Activated naive CD4-positive, alpha-beta T cell treated with anti-CD3 and anti-CD28 coated beads for 36 hours (primary cell): ENCODE results near the gene MECR. TPM values are rescaled to one million over a fixed set of nuclear protein-coding genes. Genes with fewer than 3 reads are reported as not detected.
A peak's percentile ranks its signal among the peaks of the same experiment; 100 is the strongest.

ENCODE experiments used
- CTCF ChIA-PET: fragments of 350-600 bp; sonication (Branson Sonifier 250); formaldehyde crosslinking; loops from one replicate; lab custom pipeline; 2021; ENCODE audit warnings: antibody characterized with exemption; lab: Charles Lee
- DNase-seq: peaks from one replicate; pipeline ENCODE4 v3.0.0-alpha.2; 2020
- H3K27ac Mint-ChIP-seq: one replicate; pipeline ENCODE4 v1.8.0; 2021; ENCODE audit warnings: mild to moderate bottlenecking, mixed read lengths
- H3K27me3 Mint-ChIP-seq: one replicate; pipeline ENCODE4 v1.8.0; 2021; ENCODE audit warnings: low read depth, mixed read lengths
- H3K36me3 Mint-ChIP-seq: one replicate; pipeline ENCODE4 v1.8.0; 2021; ENCODE audit warnings: low read depth, mixed read lengths
- H3K4me1 Mint-ChIP-seq: one replicate; pipeline ENCODE4 v1.8.0; 2021; ENCODE audit warnings: low read depth, mixed read lengths
- H3K4me3 Mint-ChIP-seq: one replicate; pipeline ENCODE4 v1.8.0; 2021; ENCODE audit warnings: mild to moderate bottlenecking, moderate library complexity, mixed read lengths
- H3K9me3 Mint-ChIP-seq: one replicate; pipeline ENCODE4 v1.8.0; 2021; ENCODE audit warnings: mixed read lengths
- intact Hi-C: fragments of 100-400 bp; cut with micrococcal nuclease; formaldehyde crosslinking; loops from one replicate; pipeline ENCODE4 v1.15.1; 2023
- total RNA-seq, 2 experiments: library from RNA; stranded (reverse); gene quantifications; one replicate each; pipeline ENCODE4 v1.2.3, GENCODE V29; 2021

The MECR gene
- total RNA-seq, 2 experiments from 2014 or later: 35.7 to 36.3 TPM

GRCh38 chr1:29210278-29211085 lies 20.3 kb downstream of the MECR start:
- no peak for DNase-seq
- peaks cover 14% of the 10 kb centered on the region for H3K36me3 Mint-ChIP-seq
- H3K27me3 Mint-ChIP-seq: no peaks in the 10 kb centered on the region
- CTCF ChIA-PET: interaction anchor here (1.4 kb wide), 1 partner anchor 333 kb away, joined by 3 read pairs; no protein-coding TSS in a partner anchor
- intact Hi-C loops: no loop called here
- no peaks in the 10 kb centered on the region for H3K4me1 Mint-ChIP-seq
- no peak overlapping the region for H3K4me3 Mint-ChIP-seq
- H3K9me3 Mint-ChIP-seq: no peaks in the 10 kb centered on the region
- peak overlapping the region; percentile 37 for H3K27ac Mint-ChIP-seq

GRCh38 chr1:29209173-29209572 lies 21.6 kb downstream of the MECR start:
- H3K4me3 Mint-ChIP-seq: no peak overlapping the region
- no peaks in the 10 kb centered on the region for H3K9me3 Mint-ChIP-seq
- H3K27ac Mint-ChIP-seq: no peak overlapping the region
- H3K36me3 Mint-ChIP-seq: peaks cover 10% of the 10 kb centered on the region
- intact Hi-C loops: no loop called here
- H3K4me1 Mint-ChIP-seq: no peaks in the 10 kb centered on the region
- CTCF ChIA-PET: interaction anchor here (1.4 kb wide), 1 partner anchor 332 kb away, joined by 3 read pairs; no protein-coding TSS in a partner anchor
- no peak for DNase-seq
- no peaks in the 10 kb centered on the region for H3K27me3 Mint-ChIP-seq

DNA sequence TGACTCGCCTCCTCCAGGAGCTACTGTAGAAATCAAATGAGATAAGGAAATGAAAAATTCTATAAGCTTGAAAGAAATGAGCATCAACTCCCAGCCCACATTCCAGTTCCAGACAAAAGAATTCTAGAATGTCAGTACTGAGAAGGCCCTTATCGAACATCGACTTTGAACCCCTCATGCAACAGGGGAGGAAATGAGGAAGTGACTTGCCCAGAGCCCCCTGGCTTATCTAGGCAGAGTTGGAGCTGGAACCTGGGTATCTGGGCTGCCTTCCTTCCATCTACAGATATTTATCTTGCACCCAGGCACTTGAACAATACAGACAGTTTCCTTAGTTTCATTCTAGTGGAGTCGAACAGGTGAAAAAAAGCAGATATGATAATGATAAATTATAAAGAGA lies 22.3 kb downstream of the MECR start:
- DNase-seq: no peak
- H3K27me3 Mint-ChIP-seq: no peaks in the 10 kb centered on the region
- intact Hi-C loops: no loop called here
- no peak overlapping the region for H3K4me3 Mint-ChIP-seq
- peaks cover 10% of the 10 kb centered on the region for H3K36me3 Mint-ChIP-seq
- no peaks in the 10 kb centered on the region for H3K4me1 Mint-ChIP-seq
- H3K27ac Mint-ChIP-seq: no peak overlapping the region
- CTCF ChIA-PET: interaction anchor here (1.2 kb wide), 1 partner anchor 26 kb away, joined by 3 read pairs; the partner anchor contains the start of gene SRSF4
- H3K9me3 Mint-ChIP-seq: no peaks in the 10 kb centered on the region

DNA sequence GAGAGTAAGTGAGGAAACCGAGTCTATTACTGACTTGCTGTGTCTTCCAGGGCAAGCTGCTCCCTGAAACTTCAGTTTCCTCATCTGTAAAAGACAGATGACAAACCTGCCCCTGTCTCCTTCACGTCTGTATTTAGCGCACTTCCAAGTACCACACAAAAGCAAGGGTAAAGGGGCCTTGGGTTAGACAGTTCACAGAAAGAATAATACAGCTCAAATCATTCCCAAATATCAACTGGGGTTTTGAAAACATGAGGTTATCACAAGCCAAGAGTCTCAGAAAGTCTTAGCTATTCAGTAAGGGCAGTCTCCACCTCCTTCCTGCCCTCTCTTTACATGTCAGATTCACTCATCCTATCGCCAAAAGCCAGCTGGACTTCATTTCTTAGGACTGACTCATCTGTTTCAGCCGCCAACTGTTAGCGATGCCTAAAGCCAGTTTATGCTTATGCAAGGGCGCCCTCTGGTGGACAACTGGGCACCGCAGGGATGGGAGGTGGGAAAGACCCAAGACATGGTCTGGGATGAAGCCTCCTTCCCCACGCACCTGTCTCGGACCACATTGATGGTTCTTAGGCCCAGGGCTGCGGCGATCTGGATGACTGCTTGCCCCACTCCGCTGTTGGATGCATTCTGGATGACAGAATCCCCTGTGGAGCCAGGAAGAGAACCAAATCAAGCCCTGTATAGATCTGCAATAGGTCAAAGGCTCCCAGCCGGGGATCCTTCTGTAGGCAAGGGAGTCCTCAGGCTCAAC lies 28.0 kb downstream of the MECR start:
- Mint-ChIP-seq H3K27me3 (no peaks in the 10 kb centered on the region), H3K9me3 (no peaks in the 10 kb centered on the region), H3K4me1 (peaks cover 6% of the 10 kb centered on the region), H3K27ac (no peak overlapping the region), H3K4me3 (no peak overlapping the region), H3K36me3 (peaks cover 18% of the 10 kb centered on the region)
- DNase-seq: peak; percentile 97
- CTCF ChIA-PET: interaction anchor here (0.7 to 5.9 kb wide), 34 partner anchors 9 to 335 kb away, joined by 3 to 71 read pairs (median 4); partner anchors contain the start of genes EPB41 and SRSF4
- intact Hi-C loops: loop anchor here (1.0 to 2.0 kb wide), 5 partner anchors 20 to 418 kb away; no protein-coding TSS in a partner anchor

GRCh38 chr1:29202053-29202452 lies 28.7 kb downstream of the MECR start:
- Mint-ChIP-seq H3K9me3 (no peaks in the 10 kb centered on the region), H3K27me3 (no peaks in the 10 kb centered on the region), H3K36me3 (peaks cover 22% of the 10 kb centered on the region), H3K4me3 (no peak overlapping the region), H3K27ac (no peak overlapping the region), H3K4me1 (peaks cover 6% of the 10 kb centered on the region)
- intact Hi-C loops: loop anchor here (1.0 to 2.0 kb wide), 4 partner anchors 20 to 417 kb away; no protein-coding TSS in a partner anchor
- CTCF ChIA-PET: interaction anchor here (0.5 to 5.9 kb wide), 30 partner anchors 9 to 334 kb away, joined by 3 to 71 read pairs (median 4); partner anchors contain the start of genes EPB41 and SRSF4
- DNase-seq: no peak

DNA sequence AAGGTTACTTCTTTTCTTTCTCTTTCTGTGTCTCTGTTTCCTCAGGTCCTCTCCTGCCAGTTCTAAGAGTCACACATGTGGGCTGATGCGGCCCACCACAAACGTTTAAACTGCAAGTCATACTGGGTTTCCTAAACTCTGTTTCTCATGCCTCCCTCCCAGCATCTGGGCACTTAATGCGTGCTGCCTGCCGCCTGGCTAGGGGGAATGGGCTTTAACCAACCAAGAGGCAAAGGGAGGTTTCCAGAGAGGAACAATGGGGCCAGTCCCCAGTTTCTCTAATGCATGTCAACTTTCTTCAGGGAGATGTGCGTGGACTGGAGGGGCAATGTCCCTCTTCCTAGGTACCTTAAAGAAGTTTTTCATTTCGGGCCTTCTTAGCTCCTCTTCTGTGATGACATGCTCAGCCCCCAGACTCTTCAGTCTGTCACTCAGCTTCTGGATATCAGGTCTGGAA lies 29.1 kb downstream of the MECR start:
- Mint-ChIP-seq H3K4me3 (no peak overlapping the region), H3K4me1 (peaks cover 6% of the 10 kb centered on the region), H3K27ac (no peak overlapping the region), H3K27me3 (no peaks in the 10 kb centered on the region), H3K36me3 (peaks cover 23% of the 10 kb centered on the region), H3K9me3 (no peaks in the 10 kb centered on the region)
- no peak for DNase-seq
- intact Hi-C loops: loop anchor here (1.0 to 2.0 kb wide), 4 partner anchors 19 to 417 kb away; no protein-coding TSS in a partner anchor
- CTCF ChIA-PET: interaction anchor here (0.5 to 5.9 kb wide), 16 partner anchors 11 to 324 kb away, joined by 3 to 71 read pairs (median 5); partner anchors contain the start of gene SRSF4

GRCh38 chr1:29200906-29201594 lies 29.7 kb downstream of the MECR start:
- CTCF ChIA-PET: interaction anchor here (1.1 to 5.9 kb wide), 9 partner anchors 12 to 426 kb away, joined by 3 to 71 read pairs (median 8); partner anchors contain the start of gene SRSF4
- Mint-ChIP-seq H3K4me1 (peaks cover 6% of the 10 kb centered on the region), H3K36me3 (peaks cover 23% of the 10 kb centered on the region), H3K27me3 (no peaks in the 10 kb centered on the region), H3K27ac (no peak overlapping the region), H3K9me3 (no peaks in the 10 kb centered on the region), H3K4me3 (no peak overlapping the region)
- DNase-seq: no peak
- intact Hi-C loops: no loop called here

- intact Hi-C loops: loop anchor here (1.0 kb wide), 1 partner anchor 316 kb away; no protein-coding TSS in a partner anchor
- Mint-ChIP-seq H3K4me1 (peaks cover 6% of the 10 kb centered on the region), H3K27ac (no peak overlapping the region), H3K36me3 (peaks cover 29% of the 10 kb centered on the region), H3K9me3 (no peaks in the 10 kb centered on the region), H3K4me3 (no peak overlapping the region), H3K27me3 (no peaks in the 10 kb centered on the region)
- DNase-seq: no peak
- CTCF ChIA-PET: interaction anchor here (0.6 to 2.0 kb wide), 13 partner anchors 12 to 428 kb away, joined by 3 to 7 read pairs (median 4); no protein-coding TSS in a partner anchor
Measured at GRCh38 chr1:29197993-29198392, 32.7 kb downstream of the MECR start.

DNA sequence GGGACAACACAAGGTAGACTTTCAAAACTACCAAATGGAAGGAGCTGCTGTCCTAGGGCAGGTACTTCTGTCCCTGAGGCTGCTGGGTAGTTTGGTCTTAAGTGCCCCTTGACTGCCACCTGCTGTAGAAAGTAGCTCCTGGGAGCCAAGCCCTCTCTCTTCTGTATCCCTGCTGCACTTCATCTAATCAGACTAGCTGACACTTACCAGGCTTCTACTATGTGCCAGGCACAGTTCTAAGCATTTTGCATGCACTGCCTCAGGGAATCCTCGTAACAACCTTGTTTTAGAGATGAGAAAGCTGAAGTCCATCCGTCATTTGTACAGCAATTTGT lies 33.2 kb downstream of the MECR start:
- Mint-ChIP-seq H3K27ac (no peak overlapping the region), H3K9me3 (no peaks in the 10 kb centered on the region), H3K27me3 (no peaks in the 10 kb centered on the region), H3K4me1 (peaks cover 3% of the 10 kb centered on the region), H3K4me3 (no peak overlapping the region), H3K36me3 (peaks cover 26% of the 10 kb centered on the region)
- DNase-seq: peak; percentile 57
- CTCF ChIA-PET: interaction anchor here (0.6 to 2.0 kb wide), 12 partner anchors 11 to 427 kb away, joined by 3 to 7 read pairs (median 4); no protein-coding TSS in a partner anchor
- intact Hi-C loops: loop anchor here (1.0 kb wide), 1 partner anchor 315 kb away; no protein-coding TSS in a partner anchor

DNA sequence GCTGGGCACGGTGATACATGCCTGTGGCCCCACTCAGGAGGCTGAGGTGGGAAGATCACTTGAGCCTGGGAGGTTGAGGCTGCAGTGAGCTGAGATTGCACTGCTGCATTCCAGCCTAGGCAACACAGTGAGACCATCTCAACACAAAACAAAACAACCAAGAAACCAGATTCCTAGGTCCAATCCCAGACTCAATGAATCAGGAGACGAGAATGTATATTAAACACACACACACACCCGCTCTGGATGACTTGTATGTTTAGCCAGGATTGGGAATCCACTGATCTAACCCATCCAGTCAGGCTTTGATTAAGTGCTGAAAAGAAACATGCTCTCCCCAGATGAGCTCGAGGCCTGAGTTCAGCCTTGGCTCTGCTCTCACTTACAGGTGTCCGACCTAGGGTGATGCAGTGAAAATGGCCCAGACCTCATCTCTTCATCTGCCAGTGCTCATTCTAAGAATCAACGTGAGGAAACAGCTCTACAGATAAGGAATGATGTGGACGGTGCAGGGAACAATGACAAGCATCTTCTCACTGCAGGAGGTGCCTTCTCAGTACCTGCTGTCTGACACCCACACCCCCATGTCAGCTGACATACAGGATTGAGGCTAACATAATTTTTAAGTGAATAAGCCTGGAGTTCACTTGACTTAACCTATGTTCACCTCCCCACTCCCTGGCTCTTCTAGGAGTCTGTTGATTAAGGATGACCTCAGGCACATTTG lies 33.7 kb downstream of the MECR start:
- H3K27me3 Mint-ChIP-seq: no peaks in the 10 kb centered on the region
- H3K4me1 Mint-ChIP-seq: no peaks in the 10 kb centered on the region
- no peak overlapping the region for H3K4me3 Mint-ChIP-seq
- no peaks in the 10 kb centered on the region for H3K9me3 Mint-ChIP-seq
- intact Hi-C loops: loop anchor here (1.0 kb wide), 1 partner anchor 315 kb away; no protein-coding TSS in a partner anchor
- CTCF ChIA-PET: interaction anchor here (0.6 to 2.0 kb wide), 11 partner anchors 11 to 427 kb away, joined by 3 to 8 read pairs (median 4); no protein-coding TSS in a partner anchor
- H3K27ac Mint-ChIP-seq: no peak overlapping the region
- H3K36me3 Mint-ChIP-seq: peaks cover 24% of the 10 kb centered on the region
- no peak for DNase-seq

DNA sequence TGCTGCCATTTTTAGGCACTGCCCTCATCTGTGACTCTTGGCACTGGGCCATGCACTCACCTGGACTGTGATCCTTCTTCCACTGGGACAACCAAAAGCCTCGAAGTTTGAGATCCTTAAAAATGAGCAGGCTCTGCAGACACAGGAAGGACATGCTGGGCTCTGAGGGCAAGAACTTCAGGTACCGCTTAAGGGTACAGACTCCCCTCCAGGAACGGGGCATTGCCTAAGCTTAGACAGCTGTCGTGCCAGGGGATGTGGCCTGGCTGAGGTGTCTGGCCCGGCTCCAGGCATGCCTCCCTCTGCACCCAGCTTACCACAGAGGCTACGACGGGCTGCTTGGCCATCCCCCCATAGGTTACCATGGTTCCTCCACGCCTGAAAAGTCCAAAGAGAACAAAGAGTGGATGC lies 34.8 kb downstream of the MECR start:
- H3K27ac Mint-ChIP-seq: no peak overlapping the region
- CTCF ChIA-PET: interaction anchor here (1.6 kb wide), 1 partner anchor 314 kb away, joined by 8 read pairs; no protein-coding TSS in a partner anchor
- intact Hi-C loops: no loop called here
- H3K9me3 Mint-ChIP-seq: no peaks in the 10 kb centered on the region
- H3K4me3 Mint-ChIP-seq: no peak overlapping the region
- H3K27me3 Mint-ChIP-seq: no peaks in the 10 kb centered on the region
- no peaks in the 10 kb centered on the region for H3K4me1 Mint-ChIP-seq
- H3K36me3 Mint-ChIP-seq: peaks cover 22% of the 10 kb centered on the region
- DNase-seq: no peak
